ENCODE results near the gene CXCL8.

DNA sequence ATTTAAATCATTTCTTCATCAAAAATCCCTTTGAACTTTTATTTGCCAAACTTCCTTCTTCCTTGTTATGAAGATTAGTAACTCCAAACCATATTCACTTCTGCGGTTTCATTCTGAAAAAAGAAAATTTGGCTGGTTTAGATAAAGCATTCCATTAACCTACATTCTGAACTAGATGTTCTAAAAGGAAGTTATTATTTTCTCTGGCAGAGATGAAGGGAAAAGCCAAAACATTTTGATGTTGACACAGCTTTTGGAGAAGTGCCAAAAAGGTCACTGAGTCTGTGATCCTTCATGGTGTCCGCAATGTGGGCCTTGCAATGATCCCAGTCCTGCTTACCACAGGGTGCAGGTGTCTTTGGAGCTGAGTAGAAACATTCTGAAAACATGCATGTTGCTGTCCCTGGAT, 36.0 kb downstream of the CXCL8 start:
- TF ChIP-seq, protein P1, sequence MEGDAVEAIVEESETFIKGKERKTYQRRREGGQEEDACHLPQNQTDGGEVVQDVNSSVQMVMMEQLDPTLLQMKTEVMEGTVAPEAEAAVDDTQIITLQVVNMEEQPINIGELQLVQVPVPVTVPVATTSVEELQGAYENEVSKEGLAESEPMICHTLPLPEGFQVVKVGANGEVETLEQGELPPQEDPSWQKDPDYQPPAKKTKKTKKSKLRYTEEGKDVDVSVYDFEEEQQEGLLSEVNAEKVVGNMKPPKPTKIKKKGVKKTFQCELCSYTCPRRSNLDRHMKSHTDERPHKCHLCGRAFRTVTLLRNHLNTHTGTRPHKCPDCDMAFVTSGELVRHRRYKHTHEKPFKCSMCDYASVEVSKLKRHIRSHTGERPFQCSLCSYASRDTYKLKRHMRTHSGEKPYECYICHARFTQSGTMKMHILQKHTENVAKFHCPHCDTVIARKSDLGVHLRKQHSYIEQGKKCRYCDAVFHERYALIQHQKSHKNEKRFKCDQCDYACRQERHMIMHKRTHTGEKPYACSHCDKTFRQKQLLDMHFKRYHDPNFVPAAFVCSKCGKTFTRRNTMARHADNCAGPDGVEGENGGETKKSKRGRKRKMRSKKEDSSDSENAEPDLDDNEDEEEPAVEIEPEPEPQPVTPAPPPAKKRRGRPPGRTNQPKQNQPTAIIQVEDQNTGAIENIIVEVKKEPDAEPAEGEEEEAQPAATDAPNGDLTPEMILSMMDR (IDR thresholded peaks at IDR 0.05) = no peak
- no peak for TF ChIP-seq EP300 (IDR thresholded peaks at IDR 0.05)
